Osteoblast (primary cell): ENCODE measurements around the gene RHD. TPM values are rescaled to one million over a fixed set of nuclear protein-coding genes. Genes with fewer than 3 reads are reported as not detected.
A peak's percentile ranks its signal among the peaks of the same experiment; 100 is the strongest.
"Not testable (repeated sequence)": the region's sequence is repeated elsewhere in the genome, so short reads cannot be mapped to it uniquely, and the experiment has no call there.

Experiments
- DNase-seq: peaks from one replicate; pipeline ENCODE4 v3.0.0; 2011; ENCODE audit warnings: low spot score, mixed read lengths; ENCODE audit not compliant: insufficient read length; ENCODE audit errors: missing footprints
- H2AFZ ChIP-seq: 2 replicates; pipeline ENCODE4 v1.6.0; 2011; ENCODE audit warnings: mild to moderate bottlenecking, low read length
- H3K27ac ChIP-seq: 2 replicates; pipeline ENCODE4 v1.5.1; 2011; ENCODE audit warnings: mild to moderate bottlenecking, low read depth, low read length, moderate library complexity
- H3K27me3 ChIP-seq: 2 replicates; pipeline ENCODE4 v1.6.0; 2012; ENCODE audit warnings: mild to moderate bottlenecking, control low read depth, inconsistent platforms, low read length, moderate library complexity; ENCODE audit not compliant: insufficient read depth
- H3K36me3 ChIP-seq: 2 replicates; pipeline ENCODE4 v1.5.1; 2011; ENCODE audit warnings: mild to moderate bottlenecking, low read length, control low read depth, moderate library complexity; ENCODE audit not compliant: insufficient read depth
- H3K4me1 ChIP-seq: 2 replicates; pipeline ENCODE4 v1.5.1; 2011; ENCODE audit warnings: mild to moderate bottlenecking, low read length, control low read depth, moderate library complexity; ENCODE audit not compliant: insufficient read depth
- H3K4me2 ChIP-seq: 2 replicates; pipeline ENCODE4 v1.6.0; 2011; ENCODE audit warnings: mild to moderate bottlenecking, low read length; ENCODE audit not compliant: insufficient read depth
- H3K4me3 ChIP-seq: fragments of 200-600 bp; sonication (generic); 3 replicates; pipeline ENCODE4 v1.5.1; 2012; ENCODE audit warnings: mild to moderate bottlenecking, low read length, inconsistent platforms; ENCODE audit not compliant: insufficient read depth
- H3K79me2 ChIP-seq: 2 replicates; pipeline ENCODE4 v1.6.0; 2012; ENCODE audit warnings: mild to moderate bottlenecking, low read length, control low read depth, inconsistent platforms; ENCODE audit not compliant: insufficient read depth
- H3K9me3 ChIP-seq: 2 replicates; pipeline ENCODE4 v1.5.1; 2011; ENCODE audit warnings: low read depth, low read length, control low read depth
- H4K20me1 ChIP-seq: 2 replicates; pipeline ENCODE4 v1.6.0; 2012; ENCODE audit warnings: mild to moderate bottlenecking, low read length, control low read depth; ENCODE audit not compliant: insufficient read depth
- CTCF ChIP-seq: IDR thresholded peaks from 2 replicates; pipeline ENCODE4 v1.5.1; 2011; ENCODE audit warnings: mild to moderate bottlenecking, low read depth, low read length, moderate library complexity; ENCODE audit errors: extremely low read depth
- total RNA-seq: library from RNA; depleted of rRNA; stranded (reverse); fragments of >200 nt; gene quantifications from 2 replicates; pipeline ENCODE4 v1.2.3, GENCODE V29; 2012

Gene RHD
- total RNA-seq, 1 donor: not detected

- Histone ChIP-seq H3K4me1 (peaks cover 37% of the 10 kb centered on the region), H3K27me3 (no peaks in the 10 kb centered on the region), H3K27ac (peak overlapping the region; percentile 29), H3K9me3 (no peaks in the 10 kb centered on the region), H3K4me2 (no peak overlapping the region), H2AFZ (no peak overlapping the region), H3K79me2 (peaks cover 31% of the 10 kb centered on the region), H3K4me3 (no peak overlapping the region), H3K36me3 (peaks cover 56% of the 10 kb centered on the region), H4K20me1 (no peaks in the 10 kb centered on the region)
- no peak for TF ChIP-seq CTCF
- DNase-seq: peak; percentile 26
Observed at GRCh38 chr1:25356848-25357247, 84.5 kb downstream of the RHD start.

- Histone ChIP-seq H2AFZ (no peak overlapping the region), H3K27me3 (no peaks in the 10 kb centered on the region), H3K4me3 (no peak overlapping the region), H3K36me3 (peaks cover 29% of the 10 kb centered on the region), H3K4me2 (peak overlapping the region; percentile 41), H3K4me1 (peaks cover 41% of the 10 kb centered on the region), H3K9me3 (no peaks in the 10 kb centered on the region), H3K27ac (peak overlapping the region; percentile 77), H3K79me2 (peaks cover 17% of the 10 kb centered on the region), H4K20me1 (no peaks in the 10 kb centered on the region)
- no peak for TF ChIP-seq CTCF
- peak; percentile 76 for DNase-seq
Observed at GRCh38 chr1:25360596-25361581, 88.6 kb downstream of the RHD start.

- peak; percentile 25 for DNase-seq
- Histone ChIP-seq H3K36me3 (peaks cover 22% of the 10 kb centered on the region), H2AFZ (no peak overlapping the region), H4K20me1 (no peaks in the 10 kb centered on the region), H3K4me2 (peak overlapping the region; percentile 2), H3K4me1 (peaks cover 32% of the 10 kb centered on the region), H3K4me3 (no peak overlapping the region), H3K9me3 (no peaks in the 10 kb centered on the region), H3K79me2 (peaks cover 14% of the 10 kb centered on the region), H3K27me3 (no peaks in the 10 kb centered on the region), H3K27ac (peak overlapping the region; percentile 77)
- TF ChIP-seq CTCF: no peak
Observed at GRCh38 chr1:25361901-25362300, 89.6 kb downstream of the RHD start.

GRCh38 chr1:25362634-25363559, 90.6 kb downstream of the RHD start:
- not testable (repeated sequence) for H3K9me3 ChIP-seq, H3K27ac ChIP-seq, DNase-seq, H4K20me1 ChIP-seq, H3K27me3 ChIP-seq, H3K4me3 ChIP-seq, H2AFZ ChIP-seq, H3K4me2 ChIP-seq
- H3K4me1 ChIP-seq: peaks cover 27% of the 10 kb centered on the region
- peaks cover 11% of the 10 kb centered on the region for H3K79me2 ChIP-seq
- H3K36me3 ChIP-seq: peaks cover 22% of the 10 kb centered on the region
